ENCODE data around the gene FAM131A.

The FAM131A gene

DNA sequence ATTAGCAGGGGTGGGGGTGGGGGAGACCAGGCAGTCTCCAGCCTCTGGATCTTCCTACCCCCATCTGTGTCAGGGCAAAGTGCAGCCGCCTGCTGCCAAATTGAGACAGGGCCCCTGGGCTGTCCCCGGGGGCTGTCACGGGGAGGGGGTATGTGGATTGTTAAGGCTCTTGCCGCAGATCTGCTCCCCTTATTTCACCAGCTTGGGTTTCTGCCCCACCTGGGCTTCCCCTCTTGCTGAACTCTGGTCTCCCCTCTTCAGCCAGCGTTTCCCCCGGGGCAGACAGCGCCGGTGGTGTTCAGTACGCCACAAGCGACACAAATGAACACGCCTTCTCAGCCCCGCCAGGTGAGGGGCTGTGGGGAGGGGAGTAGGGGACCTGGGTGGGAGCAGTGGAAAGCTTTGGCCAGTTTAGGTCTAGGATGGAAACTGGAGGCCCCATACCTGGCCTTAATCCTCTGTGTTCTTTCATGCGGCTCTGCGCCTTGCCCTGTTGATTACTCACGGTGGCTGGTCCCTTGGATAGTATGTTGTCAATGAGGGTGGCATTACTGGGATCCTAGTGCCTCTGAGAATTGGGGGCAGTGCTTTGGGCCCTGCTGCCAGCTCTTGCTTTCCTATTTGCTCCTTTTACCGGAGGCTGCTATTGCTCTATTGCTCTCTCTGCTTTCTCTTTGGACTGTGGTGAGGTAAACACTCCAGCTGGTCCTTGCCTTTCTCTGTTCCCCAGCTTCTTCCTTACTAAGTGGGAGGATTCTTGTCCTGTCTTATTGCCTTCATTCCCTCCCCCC lies 21.3 kb upstream of the FAM131A start:
- TF ChIP-seq TARDBP (IDR thresholded peaks at IDR 0.05), result no peak
- no peak for TF ChIP-seq LEF1 (IDR thresholded peaks at IDR 0.05; ENCODE audit: borderline replicate concordance)
- TF ChIP-seq ARNT (IDR thresholded peaks at IDR 0.05), result no peak
- TF ChIP-seq, protein P1, sequence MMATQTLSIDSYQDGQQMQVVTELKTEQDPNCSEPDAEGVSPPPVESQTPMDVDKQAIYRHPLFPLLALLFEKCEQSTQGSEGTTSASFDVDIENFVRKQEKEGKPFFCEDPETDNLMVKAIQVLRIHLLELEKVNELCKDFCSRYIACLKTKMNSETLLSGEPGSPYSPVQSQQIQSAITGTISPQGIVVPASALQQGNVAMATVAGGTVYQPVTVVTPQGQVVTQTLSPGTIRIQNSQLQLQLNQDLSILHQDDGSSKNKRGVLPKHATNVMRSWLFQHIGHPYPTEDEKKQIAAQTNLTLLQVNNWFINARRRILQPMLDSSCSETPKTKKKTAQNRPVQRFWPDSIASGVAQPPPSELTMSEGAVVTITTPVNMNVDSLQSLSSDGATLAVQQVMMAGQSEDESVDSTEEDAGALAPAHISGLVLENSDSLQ (IDR thresholded peaks at IDR 0.05), result no peak
- no peak for TF ChIP-seq SUZ12 (IDR thresholded peaks at IDR 0.05)
- no peak for TF ChIP-seq NFRKB (IDR thresholded peaks at IDR 0.05)
- TF ChIP-seq HDGF (IDR thresholded peaks at IDR 0.05; ENCODE audit: borderline replicate concordance), result no peak
- TF ChIP-seq BHLHE40 (IDR thresholded peaks at IDR 0.05; ENCODE audit: borderline replicate concordance), result no peak
- no peak for TF ChIP-seq FOXA1 (IDR thresholded peaks at IDR 0.05)
- TF ChIP-seq CTBP1 (IDR thresholded peaks at IDR 0.05; ENCODE audit: borderline replicate concordance), result no peak
- TF ChIP-seq ELF4 (IDR thresholded peaks at IDR 0.05), result no peak
- no peak for DNase-seq (ENCODE audit: extremely low spot score)
- ChIA-PET POLR2A (interaction anchor here (0.8 kb wide), 1 partner anchor 16 kb away, joined by 3 read pairs; no protein-coding TSS in a partner anchor), CTCF (interaction anchor here (0.7 kb wide), 1 partner anchor 481 kb away, joined by 3 read pairs; no protein-coding TSS in a partner anchor)

GRCh38 chr3:184316792-184317191 lies 20.6 kb upstream of the FAM131A start:
- ChIA-PET POLR2A (no interaction called here), CTCF (no interaction called here)
- TF ChIP-seq ZNF384 (IDR thresholded peaks at IDR 0.05) (no peak), BHLHE40 (IDR thresholded peaks at IDR 0.05; ENCODE audit: borderline replicate concordance) (no peak)
- DNase-seq (ENCODE audit: extremely low spot score), result no peak

- ChIA-PET POLR2A (no interaction called here), CTCF (no interaction called here)
- DNase-seq (ENCODE audit: extremely low spot score), result no peak
- TF ChIP-seq SUZ12 (IDR thresholded peaks at IDR 0.05) (no peak), ELF4 (IDR thresholded peaks at IDR 0.05) (no peak), LEF1 (IDR thresholded peaks at IDR 0.05; ENCODE audit: borderline replicate concordance) (no peak), FOXK2 (IDR thresholded peaks at IDR 0.05) (no peak), SP1 (IDR thresholded peaks at IDR 0.05) (no peak), ARNT (IDR thresholded peaks at IDR 0.05) (no peak), BHLHE40 (IDR thresholded peaks at IDR 0.05; ENCODE audit: borderline replicate concordance) (no peak), FOXA1 (IDR thresholded peaks at IDR 0.05) (no peak)
- TF ChIP-seq, protein P1 (IDR thresholded peaks at IDR 0.05), result no peak
Measured at GRCh38 chr3:184317201-184317600, 20.2 kb upstream of the FAM131A start.

DNA sequence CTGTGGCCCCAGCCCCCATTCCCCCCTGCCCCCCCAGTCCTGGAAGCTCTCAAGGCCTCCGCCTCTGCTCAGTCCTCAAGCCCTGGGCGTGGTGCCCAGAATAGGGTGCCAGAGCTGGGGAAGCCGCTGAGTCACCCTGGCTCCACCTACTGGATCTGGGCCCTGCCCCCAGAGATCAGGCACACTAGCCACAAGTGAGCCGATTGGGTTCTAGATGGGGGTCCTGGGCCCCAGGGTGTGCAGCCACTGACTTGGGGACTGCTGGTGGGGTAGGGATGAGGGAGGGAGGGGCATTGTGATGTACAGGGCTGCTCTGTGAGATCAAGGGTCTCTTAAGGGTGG lies 17.3 kb upstream of the FAM131A start:
- CTCF ChIA-PET, result no interaction called here
- POLR2A ChIA-PET, result no interaction called here
- TF ChIP-seq BHLHE40 (IDR thresholded peaks at IDR 0.05; ENCODE audit: borderline replicate concordance), result no peak
- TF ChIP-seq SUZ12 (IDR thresholded peaks at IDR 0.05), result no peak
- no peak for DNase-seq (ENCODE audit: extremely low spot score)

GRCh38 chr3:184321666-184322065 lies 15.7 kb upstream of the FAM131A start:
- no peak for DNase-seq (ENCODE audit: extremely low spot score)
- POLR2A ChIA-PET, result no interaction called here
- CTCF ChIA-PET, result no interaction called here
- TF ChIP-seq LEF1 (IDR thresholded peaks at IDR 0.05; ENCODE audit: borderline replicate concordance) (no peak), CTBP1 (IDR thresholded peaks at IDR 0.05; ENCODE audit: borderline replicate concordance) (no peak), ZNF384 (IDR thresholded peaks at IDR 0.05) (no peak), ARNT (IDR thresholded peaks at IDR 0.05) (no peak), FOXA1 (IDR thresholded peaks at IDR 0.05) (no peak), NFRKB (IDR thresholded peaks at IDR 0.05) (no peak), HDGF (IDR thresholded peaks at IDR 0.05; ENCODE audit: borderline replicate concordance) (no peak), SP1 (IDR thresholded peaks at IDR 0.05) (no peak), FOXK2 (IDR thresholded peaks at IDR 0.05) (no peak), SUZ12 (IDR thresholded peaks at IDR 0.05) (no peak), L3MBTL2 (conservative IDR thresholded peaks at IDR 0.05) (no peak), TARDBP (IDR thresholded peaks at IDR 0.05) (no peak), ELF4 (IDR thresholded peaks at IDR 0.05) (no peak)
- TF ChIP-seq, protein P1 (IDR thresholded peaks at IDR 0.05), result no peak

DNA sequence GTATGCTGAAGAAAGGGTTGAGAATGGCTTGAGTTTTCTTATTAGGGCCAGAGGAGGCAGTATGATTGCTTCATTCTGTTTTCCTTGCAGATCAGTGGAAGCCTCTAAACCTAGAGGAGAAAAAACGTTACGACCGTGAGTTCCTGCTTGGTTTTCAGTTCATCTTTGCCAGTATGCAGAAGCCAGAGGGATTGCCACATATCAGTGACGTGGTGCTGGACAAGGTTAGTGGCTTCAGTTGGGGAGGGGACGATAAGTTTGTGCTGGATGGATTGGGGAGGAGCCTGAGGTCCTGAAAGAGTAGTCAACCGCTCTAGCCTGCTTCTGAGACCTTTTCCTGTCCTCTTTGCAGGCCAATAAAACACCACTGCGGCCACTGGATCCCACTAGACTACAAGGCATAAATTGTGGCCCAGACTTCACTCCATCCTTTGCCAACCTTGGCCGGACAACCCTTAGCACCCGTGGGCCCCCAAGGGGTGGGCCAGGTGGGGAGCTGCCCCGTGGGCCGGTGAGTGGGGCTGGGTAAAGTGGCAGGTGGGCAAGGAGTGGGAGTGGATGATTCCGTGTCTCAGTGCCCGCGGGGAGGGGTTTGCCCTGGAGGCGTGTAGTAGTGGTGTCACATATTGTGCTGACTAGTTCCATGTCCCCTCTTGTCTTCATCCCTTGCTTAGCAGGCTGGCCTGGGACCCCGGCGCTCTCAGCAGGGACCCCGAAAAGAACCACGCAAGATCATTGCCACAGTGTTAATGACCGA lies 14.5 kb upstream of the FAM131A start:
- DNase-seq (ENCODE audit: extremely low spot score), result no peak
- TF ChIP-seq HDGF (IDR thresholded peaks at IDR 0.05; ENCODE audit: borderline replicate concordance) (no peak), SP1 (IDR thresholded peaks at IDR 0.05) (no peak), LEF1 (IDR thresholded peaks at IDR 0.05; ENCODE audit: borderline replicate concordance) (no peak)
- CTCF ChIA-PET, result no interaction called here
- POLR2A ChIA-PET, result no interaction called here

GRCh38 chr3:184323696-184324095 lies 13.7 kb upstream of the FAM131A start:
- ChIA-PET POLR2A (no interaction called here), CTCF (no interaction called here)
- no peak for DNase-seq (ENCODE audit: extremely low spot score)
- no peak for TF ChIP-seq BHLHE40 (IDR thresholded peaks at IDR 0.05; ENCODE audit: borderline replicate concordance)
- no peak for TF ChIP-seq HDGF (IDR thresholded peaks at IDR 0.05; ENCODE audit: borderline replicate concordance)
- TF ChIP-seq LEF1 (IDR thresholded peaks at IDR 0.05; ENCODE audit: borderline replicate concordance), result no peak
- no peak for TF ChIP-seq ZNF384 (IDR thresholded peaks at IDR 0.05)
- TF ChIP-seq TARDBP (IDR thresholded peaks at IDR 0.05), result no peak
- TF ChIP-seq FOXK2 (IDR thresholded peaks at IDR 0.05), result no peak
- TF ChIP-seq SUZ12 (IDR thresholded peaks at IDR 0.05), result no peak
